B cell (primary cell): ENCODE results near the gene DLK1. TPM values are rescaled to one million over a fixed set of nuclear protein-coding genes. Genes with fewer than 3 reads are reported as not detected.

ENCODE experiments used
- ATAC-seq: fragments of 200-7000 bp; cut with Tn5 transposase; one replicate; pipeline ENCODE4 v1.10.0; 2021; ENCODE audit warnings: low read depth, mild to moderate bottlenecking, moderate number of reproducible peaks, moderate library complexity
- CTCF ChIA-PET: fragments of 350-600 bp; sonication (Branson Sonifier 250); formaldehyde crosslinking; loops from one replicate; lab custom pipeline; 2021; ENCODE audit warnings: antibody characterized with exemption, inconsistent platforms; lab: Charles Lee
- POLR2A ChIA-PET: fragments of 350-600 bp; sonication (Branson Sonifier 250); formaldehyde crosslinking; loops from one replicate; lab custom pipeline; 2021; ENCODE audit warnings: antibody characterized with exemption; lab: Charles Lee
- DNase-seq: peaks from one replicate; pipeline ENCODE4 v3.0.0; 2013
- H2AFZ ChIP-seq: 2 replicates; pipeline ENCODE4 v1.6.1; 2012; ENCODE audit warnings: mild to moderate bottlenecking, low read depth, low read length; ENCODE audit not compliant: insufficient read depth, poor library complexity, severe bottlenecking
- H3K27ac ChIP-seq, 2 donors: 1 replicate in 1 of 2; 2 replicates in 1 of 2; pipeline ENCODE4 v1.5.1; 2012 to 2013; ENCODE audit warnings: low read length in 2 of 2, mild to moderate bottlenecking in 2 of 2, moderate library complexity in 1 of 2
- H3K27me3 ChIP-seq, 4 experiments: fragments of 200-600 bp in 1 of 4; sonication (generic) in 1 of 4; replicated peaks in 1 of 4; 1 replicate in 2 of 4; 2 replicates in 2 of 4; pipeline versions ENCODE4 v1.6.1 to v1.7.0; 2013 to 2016; ENCODE audit warnings: low read length in 3 of 4, mild to moderate bottlenecking in 2 of 4, mixed read lengths in 1 of 4, moderate library complexity in 1 of 4; ENCODE audit not compliant: insufficient read depth in 4 of 4, control insufficient read depth in 3 of 4; ENCODE audit errors: control extremely low read depth in 1 of 4
- H3K36me3 ChIP-seq, 2 experiments: replicated peaks in 1 of 2; 1 replicate in 1 of 2; 2 replicates in 1 of 2; pipeline versions ENCODE4 v1.6.1 to v1.7.1; 2013; ENCODE audit warnings: low read length in 1 of 2; ENCODE audit not compliant: insufficient read depth in 2 of 2, control insufficient read depth in 1 of 2; ENCODE audit errors: control extremely low read depth in 1 of 2, extremely low read depth in 1 of 2
- H3K4me1 ChIP-seq, 2 donors: fragments of 200-600 bp in 1 of 2; sonication (generic) in 1 of 2; 1 replicate in 1 of 2; 2 replicates in 1 of 2; pipeline versions ENCODE4 v1.5.1 to v1.6.1; 2013 to 2017; ENCODE audit warnings: low read length in 2 of 2; ENCODE audit not compliant: control insufficient read depth in 2 of 2, insufficient read depth in 2 of 2
- H3K4me2 ChIP-seq: replicated peaks from 2 replicates; pipeline ENCODE3; 2012; ENCODE audit warnings: mild to moderate bottlenecking, low read depth, low read length; ENCODE audit not compliant: poor library complexity, severe bottlenecking
- H3K4me3 ChIP-seq, 5 experiments: fragments of 200-600 bp in 1 of 5; sonication (generic) in 1 of 5; 1 replicate in 3 of 5; 2 replicates in 2 of 5; pipeline versions ENCODE4 v1.5.1 to v1.7.0; 2011 to 2016; ENCODE audit warnings: low read length in 4 of 5, mild to moderate bottlenecking in 4 of 5, low read depth in 2 of 5, control low read depth in 1 of 5, moderate library complexity in 1 of 5; ENCODE audit not compliant: insufficient read depth in 1 of 5; ENCODE audit errors: control extremely low read depth in 1 of 5, extremely low read depth in 1 of 5
- H3K79me2 ChIP-seq: fragments of 200-600 bp; sonication (generic); one replicate; pipeline ENCODE4 v1.6.0; 2016; ENCODE audit warnings: low read length; ENCODE audit not compliant: control insufficient read depth, insufficient read depth
- H3K9ac ChIP-seq: fragments of 200-600 bp; sonication (generic); 2 replicates; pipeline ENCODE4 v1.6.1; 2017; ENCODE audit warnings: mild to moderate bottlenecking, low read length, moderate library complexity
- H3K9me3 ChIP-seq, 3 donors: one replicate each; pipeline versions ENCODE4 v1.6.1 to v1.7.1; 2013; ENCODE audit warnings: low read length in 2 of 3; ENCODE audit not compliant: control insufficient read depth in 2 of 3, insufficient read depth in 1 of 3; ENCODE audit errors: control extremely low read depth in 1 of 3
- H4K20me1 ChIP-seq: 2 replicates; pipeline ENCODE4 v1.6.0; 2012; ENCODE audit warnings: mild to moderate bottlenecking, low read length; ENCODE audit not compliant: insufficient read depth, control insufficient read depth, poor library complexity, severe bottlenecking
- H3K27ac Mint-ChIP-seq: one replicate; pipeline ENCODE4 v1.8.0; 2021; ENCODE audit warnings: mixed read lengths
- H3K27me3 Mint-ChIP-seq: one replicate; pipeline ENCODE4 v1.8.0; 2021; ENCODE audit warnings: mixed read lengths
- H3K4me1 Mint-ChIP-seq: one replicate; pipeline ENCODE4 v1.8.0; 2021; ENCODE audit warnings: mixed read lengths
- H3K4me3 Mint-ChIP-seq: one replicate; pipeline ENCODE4 v1.8.0; 2021; ENCODE audit warnings: mixed read lengths
- H3K9me3 Mint-ChIP-seq: one replicate; pipeline ENCODE4 v1.8.0; 2022; ENCODE audit warnings: mixed read lengths; ENCODE audit not compliant: insufficient read depth
- EZH2 ChIP-seq: IDR thresholded peaks from 2 replicates; pipeline ENCODE4 v1.6.1; 2012; ENCODE audit warnings: borderline replicate concordance, low read depth, mild to moderate bottlenecking, moderate library complexity, low read length; ENCODE audit not compliant: insufficient read depth, poor library complexity, severe bottlenecking
- WGBS: methylation state at CpG from one replicate; pipeline ENCODE4 v1.1.5; 2013; ENCODE audit warnings: missing lambda C conversion rate; ENCODE audit not compliant: insufficient coverage; 5-methylcytosine and 5-hydroxymethylcytosine counted together
- intact Hi-C: fragments of 100-400 bp; cut with micrococcal nuclease; formaldehyde crosslinking; loops from one replicate; pipeline ENCODE4 v1.10.0; 2022
- polyA plus RNA-seq: library from polyadenylated mRNA; depleted of rRNA; stranded (reverse); fragments of >200 nt; gene quantifications from 2 replicates; pipeline ENCODE4 v1.2.3, GENCODE V29; 2012
- total RNA-seq, 2 donors: library from RNA; stranded (reverse); fragments of 120-200 nt in 1 of 2; gene quantifications; 1 replicate in 1 of 2; 2 replicates in 1 of 2; pipeline versions ENCODE4 v1.2.3 to v1.2.4, GENCODE V29; 2013 to 2022
- TF ChIP-seq, protein P1 (sequence below): fragments of 200-600 bp; IDR thresholded peaks from one replicate; pipeline ENCODE4 v1.8.0; 2022; ENCODE audit warnings: antibody characterized with exemption, mild to moderate bottlenecking

Gene DLK1
- total and polyA plus RNA-seq, 2 donors (not counting 1 experiment from before 2014, with no cell fraction given), result not detected

DNA sequence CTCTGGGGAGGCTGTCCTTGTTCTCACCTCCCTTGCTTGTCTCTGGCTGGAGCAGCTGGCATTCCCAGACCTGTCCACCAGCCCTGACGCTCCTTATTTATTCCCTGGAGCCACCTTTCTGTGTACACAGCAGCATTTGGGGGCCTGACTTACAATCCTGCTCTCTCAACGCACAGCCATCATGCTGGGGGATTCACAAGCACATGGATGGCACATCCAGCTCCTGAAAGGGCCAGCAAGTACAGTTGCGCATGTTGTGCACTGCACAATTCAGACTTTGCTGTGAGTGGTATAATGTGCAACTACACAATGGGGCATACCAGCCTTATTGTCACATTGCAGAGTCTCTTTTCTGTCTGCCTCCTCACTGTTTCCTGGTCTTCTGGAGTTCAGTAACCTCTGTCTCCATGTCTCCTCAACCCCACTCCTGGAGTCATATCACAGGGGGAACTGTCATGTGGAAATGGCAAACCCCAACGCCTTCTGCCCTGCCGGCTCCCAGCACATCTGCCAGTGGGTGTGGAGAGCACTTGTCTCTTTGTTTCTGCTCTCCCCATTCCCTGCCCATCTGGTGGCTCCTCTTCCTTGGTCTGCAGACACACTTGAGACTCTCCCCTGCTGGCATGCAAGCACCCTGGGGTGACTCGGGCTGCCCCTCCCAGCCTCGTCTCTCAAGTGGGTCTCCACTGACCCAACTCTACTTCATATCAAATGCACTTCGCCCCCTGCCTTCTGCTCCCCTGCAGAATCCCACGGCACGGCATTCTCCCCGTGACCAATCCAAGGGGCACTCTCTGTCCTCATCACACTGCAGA, 58.0 kb downstream of the DLK1 start:
- Histone ChIP-seq H3K9me3 (peaks cover 0 to 4% (median 0%) of the 10 kb centered on the region in 3 donors), H2AFZ (no peak overlapping the region), H4K20me1 (no peaks in the 10 kb centered on the region), H3K36me3 (no peaks in the 10 kb centered on the region), H3K4me2 (no peak overlapping the region), H3K4me1 (no peaks in the 10 kb centered on the region), H3K79me2 (no peaks in the 10 kb centered on the region), H3K27me3 (no peaks in the 10 kb centered on the region), H3K9ac (no peak overlapping the region), H3K27ac (no peak overlapping the region), H3K4me3 (no peak overlapping the region)
- no peaks in the 10 kb centered on the region for H3K9me3 Mint-ChIP-seq
- TF ChIP-seq EZH2, result no peak
- TF ChIP-seq, protein P1, sequence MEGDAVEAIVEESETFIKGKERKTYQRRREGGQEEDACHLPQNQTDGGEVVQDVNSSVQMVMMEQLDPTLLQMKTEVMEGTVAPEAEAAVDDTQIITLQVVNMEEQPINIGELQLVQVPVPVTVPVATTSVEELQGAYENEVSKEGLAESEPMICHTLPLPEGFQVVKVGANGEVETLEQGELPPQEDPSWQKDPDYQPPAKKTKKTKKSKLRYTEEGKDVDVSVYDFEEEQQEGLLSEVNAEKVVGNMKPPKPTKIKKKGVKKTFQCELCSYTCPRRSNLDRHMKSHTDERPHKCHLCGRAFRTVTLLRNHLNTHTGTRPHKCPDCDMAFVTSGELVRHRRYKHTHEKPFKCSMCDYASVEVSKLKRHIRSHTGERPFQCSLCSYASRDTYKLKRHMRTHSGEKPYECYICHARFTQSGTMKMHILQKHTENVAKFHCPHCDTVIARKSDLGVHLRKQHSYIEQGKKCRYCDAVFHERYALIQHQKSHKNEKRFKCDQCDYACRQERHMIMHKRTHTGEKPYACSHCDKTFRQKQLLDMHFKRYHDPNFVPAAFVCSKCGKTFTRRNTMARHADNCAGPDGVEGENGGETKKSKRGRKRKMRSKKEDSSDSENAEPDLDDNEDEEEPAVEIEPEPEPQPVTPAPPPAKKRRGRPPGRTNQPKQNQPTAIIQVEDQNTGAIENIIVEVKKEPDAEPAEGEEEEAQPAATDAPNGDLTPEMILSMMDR, result no peak
- DNase-seq, result no peak
- intact Hi-C loops, result no loop called here
- WGBS, result 85% methylated on average over 10 of the region's 11 CpGs
- no peak overlapping the region for H3K4me3 Mint-ChIP-seq
- no peaks in the 10 kb centered on the region for H3K4me1 Mint-ChIP-seq
- ATAC-seq, result no peak
- no peaks in the 10 kb centered on the region for H3K27me3 Mint-ChIP-seq
- POLR2A ChIA-PET, result no interaction called here
- H3K27ac Mint-ChIP-seq, result no peak overlapping the region
- CTCF ChIA-PET, result no interaction called here

DNA sequence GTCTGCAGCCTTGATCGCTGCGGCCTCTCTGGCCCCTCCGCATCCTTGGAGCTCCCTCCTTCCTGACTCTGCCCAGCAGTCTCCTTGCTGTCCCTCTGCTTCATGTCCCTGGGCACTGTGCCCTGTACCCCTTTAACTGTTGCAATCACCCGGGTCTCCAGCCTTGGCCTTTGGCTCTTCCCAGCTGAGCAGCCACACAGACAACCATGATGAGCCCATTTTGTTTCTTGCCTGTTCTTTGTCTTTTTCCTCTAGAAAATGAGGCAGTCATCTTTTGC, 58.6 kb downstream of the DLK1 start:
- H3K36me3 ChIP-seq, result no peaks in the 10 kb centered on the region
- no peak overlapping the region for H3K4me3 ChIP-seq
- WGBS, result 99% methylated on average over 4 of the region's 4 CpGs
- no peak overlapping the region for H3K9ac ChIP-seq
- ChIA-PET CTCF (no interaction called here), POLR2A (no interaction called here)
- no peaks in the 10 kb centered on the region for H3K27me3 Mint-ChIP-seq
- no peak overlapping the region for H3K4me3 Mint-ChIP-seq
- TF ChIP-seq, protein P1, result no peak
- no peak for TF ChIP-seq EZH2
- no peak overlapping the region for H3K27ac ChIP-seq
- no peaks in the 10 kb centered on the region for H3K79me2 ChIP-seq
- H3K27me3 ChIP-seq, result no peaks in the 10 kb centered on the region
- H3K4me1 Mint-ChIP-seq, result no peaks in the 10 kb centered on the region
- intact Hi-C loops, result no loop called here
- no peak overlapping the region for H3K4me2 ChIP-seq
- no peak overlapping the region for H3K27ac Mint-ChIP-seq
- DNase-seq, result no peak
- no peaks in the 10 kb centered on the region for H4K20me1 ChIP-seq
- no peak overlapping the region for H2AFZ ChIP-seq
- peaks cover 0 to 4% (median 0%) of the 10 kb centered on the region in 3 donors for H3K9me3 ChIP-seq
- H3K4me1 ChIP-seq, result no peaks in the 10 kb centered on the region
- no peak for ATAC-seq
- no peaks in the 10 kb centered on the region for H3K9me3 Mint-ChIP-seq
